Stimulated activated CD8-positive, alpha-beta memory T cell treated with anti-CD3 and anti-CD28 coated beads, Interleukin-12 subunit alpha, Interleukin-12 subunit beta, amount 100 ng/mL, for 24 hours (primary cell): ENCODE data around the gene COA1.
"Not testable (repeated sequence)": the region's sequence is repeated elsewhere in the genome, so short reads cannot be mapped to it uniquely, and the experiment has no call there.

ENCODE experiments used
- DNase-seq: peaks from one replicate; pipeline ENCODE4 v3.0.0-alpha.2; 2020; ENCODE audit errors: extremely low read depth

The COA1 gene

GRCh38 chr7:43758029-43758821 is 28.9 kb upstream of the COA1 start, which contains the start of gene BLVRA:
BLVRA (plus strand) TSS chr7:43758680; CDS start chr7:43771159, 12,479 bp downstream.
- DNase-seq, result peak; percentile 31

- no peak for DNase-seq
These were observed 27.9 kb upstream of the COA1 start for GRCh38 chr7:43757073-43757720.

DNA sequence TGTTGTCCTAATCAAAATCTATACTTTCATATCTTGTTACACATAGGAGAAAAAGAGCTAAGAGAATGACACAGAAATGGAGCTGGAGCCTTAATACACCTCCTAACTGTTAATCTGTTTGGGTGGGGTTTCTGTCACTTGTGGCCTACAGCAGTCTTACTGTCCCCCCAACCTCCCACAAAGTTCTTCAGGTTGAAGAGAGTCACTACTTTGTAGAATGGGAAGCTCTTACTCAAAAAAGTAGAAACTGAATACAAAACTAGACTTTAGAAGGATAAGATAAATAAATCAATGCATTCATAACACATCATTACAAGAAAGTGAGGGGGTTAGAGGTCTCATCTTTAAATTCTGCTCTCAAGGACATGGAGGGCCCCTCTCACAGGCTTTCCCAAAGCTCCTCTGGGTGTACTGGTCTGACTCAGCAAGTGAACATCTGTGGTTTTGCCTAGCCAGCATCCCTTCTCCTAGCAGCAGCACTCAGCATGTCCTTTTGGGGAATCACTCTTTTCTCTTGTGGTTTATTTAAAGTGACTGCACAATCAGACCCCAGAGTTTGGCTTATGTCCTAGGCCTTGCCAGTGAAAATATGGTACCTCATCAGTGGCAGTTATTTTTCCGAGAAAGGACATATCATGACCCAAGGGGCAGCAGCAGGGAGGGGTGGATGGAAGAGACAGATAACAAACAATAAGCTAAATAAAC is 27.2 kb upstream of the COA1 start:
- DNase-seq, result no peak

GRCh38 chr7:43754596-43754995 is 25.3 kb upstream of the COA1 start:
- no peak for DNase-seq

DNA sequence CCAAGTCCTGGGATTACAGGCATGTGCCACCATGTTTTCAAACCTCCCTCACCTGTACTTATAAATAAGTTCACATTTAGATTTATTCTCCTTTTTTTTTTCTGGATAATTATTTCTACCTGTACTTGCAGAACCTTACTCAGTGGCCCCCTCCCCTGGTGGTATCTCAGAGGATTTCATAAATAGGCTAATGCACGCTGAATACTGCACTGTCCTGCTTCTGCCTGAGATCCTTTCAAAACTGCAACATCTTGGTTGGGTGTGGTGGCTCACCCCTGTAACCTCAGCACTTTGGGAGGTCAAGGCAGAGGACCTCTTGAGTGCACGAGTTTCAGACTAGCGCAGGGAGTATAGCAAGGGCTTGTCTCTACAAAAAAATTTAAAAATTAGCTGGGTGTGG is 24.5 kb upstream of the COA1 start:
- no peak for DNase-seq

DNA sequence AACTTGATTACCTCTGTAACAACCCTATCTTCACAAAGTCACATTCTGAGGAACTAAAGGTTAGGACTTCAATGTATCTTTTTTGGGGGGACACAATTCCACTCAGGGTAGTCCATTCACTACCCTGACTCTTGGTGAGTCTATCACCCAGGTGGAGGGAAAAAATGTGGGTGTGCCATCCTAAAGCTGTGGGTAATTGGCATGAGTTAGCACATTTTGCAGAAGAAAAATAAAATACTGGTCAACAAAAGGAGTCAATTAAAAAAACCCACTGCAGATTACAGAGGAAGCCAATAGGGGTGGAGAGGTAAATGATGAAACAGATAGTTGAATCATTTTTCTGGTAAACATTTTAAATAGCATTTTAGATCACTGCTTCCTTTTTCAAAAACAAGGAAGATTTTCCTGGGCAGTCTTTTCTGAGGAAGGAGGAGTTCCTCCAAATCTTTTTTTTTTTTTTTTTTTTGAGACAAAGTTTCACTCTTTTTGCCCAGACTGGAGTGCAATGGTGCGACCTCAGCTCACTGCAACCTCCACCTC is 24.0 kb upstream of the COA1 start:
- no peak for DNase-seq

- DNase-seq, result no peak
These were observed 23.1 kb upstream of the COA1 start for GRCh38 chr7:43752411-43752810.

GRCh38 chr7:43750016-43750887 is 20.9 kb upstream of the COA1 start:
- no peak for DNase-seq

DNA sequence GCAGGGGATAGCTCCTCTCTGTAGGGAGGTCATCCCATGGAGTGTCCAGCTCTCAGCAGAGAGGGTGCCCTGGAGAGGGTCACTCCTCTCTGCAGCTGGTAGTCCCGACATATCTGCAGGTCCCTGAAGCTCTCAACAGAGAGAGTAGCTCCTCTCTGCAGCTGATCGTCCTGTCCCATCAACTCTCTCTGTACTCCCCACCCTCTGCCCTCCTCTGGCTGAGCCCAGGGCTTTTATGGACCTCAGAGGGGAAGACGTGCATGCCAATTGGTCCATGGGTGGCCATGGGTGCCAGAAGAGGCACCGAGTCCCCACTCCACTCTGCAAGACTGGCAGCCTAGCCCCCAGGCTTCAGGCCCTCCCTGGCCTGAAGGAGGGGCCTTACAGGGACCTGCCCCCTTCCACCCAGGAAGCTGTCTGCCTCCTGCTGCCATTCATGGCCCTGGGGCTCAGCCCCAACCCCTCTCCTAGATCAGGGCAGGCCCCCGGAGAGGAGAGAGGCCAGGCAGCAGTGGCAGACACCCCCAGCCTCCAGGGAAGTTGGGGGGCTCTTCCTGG is 20.1 kb upstream of the COA1 start:
- DNase-seq, result no peak

GRCh38 chr7:43747328-43748105 is 18.2 kb upstream of the COA1 start:
- DNase-seq, result no peak

- no peak for DNase-seq
These were observed 13.4 kb upstream of the COA1 start for GRCh38 chr7:43742692-43743091.

- no peak for DNase-seq
These were observed 8.3 kb upstream of the COA1 start for GRCh38 chr7:43737467-43738127.

DNA sequence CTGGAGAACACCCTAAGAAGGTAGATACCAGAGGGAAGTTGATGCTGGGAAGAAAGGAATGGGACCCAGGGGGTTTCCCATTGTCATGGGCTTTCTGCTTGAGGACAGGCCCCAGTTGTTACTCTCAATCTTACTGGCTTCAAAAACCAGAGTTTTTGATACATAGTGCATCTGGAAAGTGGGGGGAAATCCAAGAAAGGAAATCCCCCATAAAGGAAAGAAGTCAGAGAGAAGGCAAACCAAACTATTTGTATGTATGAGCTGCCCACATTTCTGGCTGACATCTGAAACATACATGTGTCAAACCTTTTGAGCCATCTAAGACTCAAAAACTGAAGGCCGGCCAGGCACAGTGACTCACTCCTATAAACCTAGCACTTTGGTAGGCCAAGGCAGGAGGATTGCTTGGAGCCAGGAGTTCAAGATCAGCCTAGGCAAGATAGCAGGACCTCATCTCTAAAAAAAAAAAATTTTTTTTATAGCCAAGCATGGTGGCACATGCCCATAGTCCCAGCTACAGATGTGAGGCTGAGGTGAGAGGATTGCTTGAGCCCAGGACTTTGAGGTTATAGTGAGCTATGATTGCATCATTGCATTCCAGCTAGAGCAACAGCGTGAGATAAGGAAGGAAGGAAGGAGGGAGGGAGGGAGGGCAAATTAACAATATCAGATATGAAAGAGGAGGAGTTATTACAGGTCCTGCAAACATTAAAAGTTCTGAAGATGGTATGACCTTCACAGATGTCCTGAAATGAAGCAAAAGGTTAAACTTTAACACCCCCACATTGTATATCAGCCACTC is 6.7 kb upstream of the COA1 start:
- DNase-seq, result no peak

DNA sequence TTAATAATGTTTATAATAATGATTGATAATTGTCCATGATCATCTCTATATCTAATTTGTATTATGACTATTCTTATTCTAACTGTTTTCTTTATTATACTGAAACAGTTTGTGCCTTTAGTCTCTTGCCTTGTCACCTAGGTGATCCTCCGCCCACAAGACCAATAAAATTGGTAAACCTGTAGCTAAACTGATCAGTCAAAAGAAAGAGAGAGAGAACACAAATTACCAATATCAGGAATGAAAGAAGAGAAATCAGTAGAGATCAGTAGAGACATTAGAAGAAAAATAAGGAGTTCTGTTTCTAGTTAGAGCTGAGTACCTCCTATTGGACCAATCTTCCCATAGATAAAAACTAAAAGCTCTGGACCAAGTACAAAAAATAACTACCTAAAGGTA is 6.1 kb upstream of the COA1 start:
- DNase-seq, result no peak

DNA sequence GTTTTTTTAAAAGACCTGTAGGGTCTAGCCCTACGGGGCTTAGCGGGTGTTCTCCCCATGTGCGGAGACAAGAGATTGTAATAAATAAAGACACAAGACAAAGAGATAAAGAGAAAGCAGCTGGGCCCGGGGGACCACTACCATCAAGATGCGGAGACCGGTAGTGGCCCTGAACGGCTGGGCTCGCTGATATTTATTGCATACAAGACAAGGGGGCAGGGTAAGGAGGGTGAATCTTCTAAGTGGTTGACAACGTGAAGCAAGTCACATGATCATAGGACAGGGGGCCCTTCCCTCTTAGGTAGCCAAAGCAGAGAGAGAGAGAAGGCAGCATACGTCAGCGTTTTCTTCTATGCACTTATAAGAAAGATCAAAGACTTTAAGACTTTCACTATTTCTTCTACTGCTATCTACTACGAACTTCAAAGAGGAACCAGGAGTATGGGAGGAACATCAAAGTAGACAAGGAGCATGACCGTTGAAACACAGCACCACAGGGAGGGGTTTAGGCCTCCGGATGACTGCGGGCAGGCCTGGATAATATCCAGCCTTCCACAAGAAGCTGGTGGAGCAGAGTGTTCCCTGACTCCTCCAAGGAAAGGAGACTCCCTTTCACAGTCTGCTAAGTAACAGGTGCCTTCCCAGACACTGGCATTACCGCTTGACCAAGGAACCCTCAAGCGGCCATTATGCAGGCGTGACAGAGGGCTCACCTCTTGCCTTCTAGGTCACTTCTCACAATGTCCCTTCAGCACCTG is 5.4 kb upstream of the COA1 start:
- DNase-seq, result not testable (repeated sequence)

DNA sequence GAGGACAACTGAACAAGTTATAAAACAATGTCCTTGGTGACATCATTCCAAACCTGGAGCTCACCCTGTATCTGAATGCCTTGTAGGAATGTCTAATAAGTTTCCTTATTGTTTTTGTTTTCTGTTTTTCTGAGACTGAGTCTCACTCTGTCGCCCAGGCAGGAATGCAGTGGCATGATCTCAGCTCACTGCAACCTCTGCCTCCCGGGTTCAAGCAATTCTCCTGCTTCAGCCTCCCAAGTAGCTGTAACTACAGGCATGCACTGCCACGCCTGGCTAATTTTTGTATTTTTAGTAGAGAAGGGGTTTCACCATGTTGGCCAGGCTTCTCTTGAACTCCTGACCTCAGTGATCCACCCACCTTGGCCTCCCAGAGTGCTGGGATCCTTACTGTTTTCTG is 2.2 kb upstream of the COA1 start:
- DNase-seq, result not testable (repeated sequence)

- DNase-seq, result no peak
These were observed 563 bp upstream of the COA1 start for GRCh38 chr7:43729924-43730248.

DNA sequence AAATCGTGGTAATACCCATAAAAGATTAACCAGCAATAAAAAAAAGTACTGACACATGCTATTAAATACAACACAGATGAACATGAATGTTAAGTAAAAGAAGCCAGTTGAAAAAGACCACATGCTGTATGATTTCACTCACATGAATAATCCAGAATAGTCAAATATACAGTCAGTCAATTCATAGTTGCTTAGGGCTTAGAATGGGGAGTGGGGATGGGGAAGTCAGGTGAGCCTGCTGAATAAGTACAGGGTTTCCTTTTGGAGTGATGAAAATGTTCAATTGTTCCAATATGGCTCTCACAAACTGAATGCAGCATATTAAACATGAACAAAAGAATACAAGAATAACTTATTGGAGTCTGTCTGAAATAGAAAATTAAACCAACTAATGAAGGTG is 1.8 kb downstream of the COA1 start:
- no peak for DNase-seq
